Astrocyte (in vitro differentiated cells and primary cell): ENCODE measurements around the gene CCDC12. TPM values are rescaled to one million over a fixed set of nuclear protein-coding genes. Genes with fewer than 3 reads are reported as not detected.

ENCODE experiments used
- DNase-seq: peaks from one replicate; pipeline ENCODE4 v3.0.0-alpha.2; 2010; ENCODE audit warnings: low read depth
- FAIRE-seq: peaks from 2 replicates; lab custom pipeline; 2011; peaks lifted over from hg19 to GRCh38; lab: Jason Lieb, UNC
- H2AFZ ChIP-seq: 2 replicates; pipeline ENCODE4 v1.6.0; 2012; ENCODE audit warnings: low read depth, low read length, inconsistent platforms
- H3K27ac ChIP-seq: 2 replicates; pipeline ENCODE4 v1.5.1; 2011; ENCODE audit warnings: low read depth, low read length, inconsistent platforms
- H3K27me3 ChIP-seq: 2 replicates; pipeline ENCODE4 v1.6.0; 2011; ENCODE audit warnings: low read length, inconsistent platforms; ENCODE audit not compliant: insufficient read depth
- H3K36me3 ChIP-seq: 2 replicates; pipeline ENCODE4 v1.5.1; 2011; ENCODE audit warnings: low read length, inconsistent platforms; ENCODE audit not compliant: insufficient read depth
- H3K4me1 ChIP-seq: 2 replicates; pipeline ENCODE4 v1.5.1; 2011; ENCODE audit warnings: low read length, inconsistent platforms; ENCODE audit not compliant: insufficient read depth
- H3K4me2 ChIP-seq: 2 replicates; pipeline ENCODE4 v1.6.0; 2012; ENCODE audit warnings: low read length, inconsistent platforms
- H3K4me3 ChIP-seq: 2 replicates; pipeline ENCODE4 v1.5.1; 2011; ENCODE audit warnings: low read depth, mild to moderate bottlenecking, low read length, inconsistent platforms; ENCODE audit not compliant: insufficient read depth
- H3K79me2 ChIP-seq: 2 replicates; pipeline ENCODE4 v1.6.0; 2012; ENCODE audit warnings: mild to moderate bottlenecking, low read length, inconsistent platforms; ENCODE audit not compliant: insufficient read depth
- H3K9ac ChIP-seq: 2 replicates; pipeline ENCODE4 v1.6.0; 2012; ENCODE audit warnings: mild to moderate bottlenecking, low read length, inconsistent platforms
- H3K9me3 ChIP-seq: 2 replicates; pipeline ENCODE4 v1.5.1; 2012; ENCODE audit warnings: low read depth, mild to moderate bottlenecking, low read length, inconsistent platforms; ENCODE audit not compliant: insufficient read depth
- H4K20me1 ChIP-seq: 2 replicates; pipeline ENCODE4 v1.6.0; 2012; ENCODE audit warnings: low read length, inconsistent platforms; ENCODE audit not compliant: insufficient read depth
- H3K27ac Mint-ChIP-seq: one replicate; pipeline ENCODE4 v1.8.0; 2021; ENCODE audit warnings: mild to moderate bottlenecking, mixed read lengths; ENCODE audit not compliant: unreplicated experiment
- H3K27me3 Mint-ChIP-seq: one replicate; pipeline ENCODE4 v1.8.0; 2021; ENCODE audit warnings: low read depth, mixed read lengths; ENCODE audit not compliant: unreplicated experiment
- H3K36me3 Mint-ChIP-seq: one replicate; pipeline ENCODE4 v1.8.0; 2021; ENCODE audit warnings: low read depth, mixed read lengths; ENCODE audit not compliant: unreplicated experiment
- H3K4me1 Mint-ChIP-seq: one replicate; pipeline ENCODE4 v1.8.0; 2021; ENCODE audit warnings: low read depth, mixed read lengths; ENCODE audit not compliant: unreplicated experiment
- H3K4me3 Mint-ChIP-seq: one replicate; pipeline ENCODE4 v1.8.0; 2021; ENCODE audit warnings: mild to moderate bottlenecking, moderate library complexity, mixed read lengths; ENCODE audit not compliant: unreplicated experiment
- H3K9me3 Mint-ChIP-seq: one replicate; pipeline ENCODE4 v1.8.0; 2021; ENCODE audit warnings: mild to moderate bottlenecking, mixed read lengths; ENCODE audit not compliant: unreplicated experiment
- EZH2 ChIP-seq: IDR thresholded peaks from 2 replicates; pipeline ENCODE4 v1.6.1; 2012; ENCODE audit warnings: mild to moderate bottlenecking, low read length, inconsistent platforms; ENCODE audit not compliant: insufficient read depth
- total RNA-seq: library from RNA; stranded (reverse); gene quantifications from 2 replicates; pipeline ENCODE4 v1.2.1, GENCODE V29; 2021
- TF ChIP-seq, protein P1 (sequence below): IDR thresholded peaks from 2 replicates; pipeline ENCODE4 v1.5.1; 2011; ENCODE audit warnings: low read depth, mild to moderate bottlenecking, inconsistent platforms, low read length, moderate library complexity; ENCODE audit not compliant: insufficient read depth

Gene CCDC12
- total RNA-seq, 1 donor from 2014 or later = 29.0 TPM

- Mint-ChIP-seq H3K9me3 (no peaks in the 10 kb centered on the region), H3K27me3 (peaks cover under 1% of the 10 kb centered on the region), H3K36me3 (peaks cover 6% of the 10 kb centered on the region), H3K27ac (no peak overlapping the region), H3K4me1 (peaks cover 14% of the 10 kb centered on the region), H3K4me3 (no peak overlapping the region)
- no peak overlapping the region for H3K4me3 ChIP-seq
- peaks cover 10% of the 10 kb centered on the region for H3K4me1 ChIP-seq
- no peak overlapping the region for H3K4me2 ChIP-seq
- H3K9me3 ChIP-seq = no peaks in the 10 kb centered on the region
- H2AFZ ChIP-seq = no peak overlapping the region
- FAIRE-seq (no peak), DNase-seq (no peak)
- no peaks in the 10 kb centered on the region for H3K79me2 ChIP-seq
- no peaks in the 10 kb centered on the region for H3K27me3 ChIP-seq
- TF ChIP-seq, protein P1, sequence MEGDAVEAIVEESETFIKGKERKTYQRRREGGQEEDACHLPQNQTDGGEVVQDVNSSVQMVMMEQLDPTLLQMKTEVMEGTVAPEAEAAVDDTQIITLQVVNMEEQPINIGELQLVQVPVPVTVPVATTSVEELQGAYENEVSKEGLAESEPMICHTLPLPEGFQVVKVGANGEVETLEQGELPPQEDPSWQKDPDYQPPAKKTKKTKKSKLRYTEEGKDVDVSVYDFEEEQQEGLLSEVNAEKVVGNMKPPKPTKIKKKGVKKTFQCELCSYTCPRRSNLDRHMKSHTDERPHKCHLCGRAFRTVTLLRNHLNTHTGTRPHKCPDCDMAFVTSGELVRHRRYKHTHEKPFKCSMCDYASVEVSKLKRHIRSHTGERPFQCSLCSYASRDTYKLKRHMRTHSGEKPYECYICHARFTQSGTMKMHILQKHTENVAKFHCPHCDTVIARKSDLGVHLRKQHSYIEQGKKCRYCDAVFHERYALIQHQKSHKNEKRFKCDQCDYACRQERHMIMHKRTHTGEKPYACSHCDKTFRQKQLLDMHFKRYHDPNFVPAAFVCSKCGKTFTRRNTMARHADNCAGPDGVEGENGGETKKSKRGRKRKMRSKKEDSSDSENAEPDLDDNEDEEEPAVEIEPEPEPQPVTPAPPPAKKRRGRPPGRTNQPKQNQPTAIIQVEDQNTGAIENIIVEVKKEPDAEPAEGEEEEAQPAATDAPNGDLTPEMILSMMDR = no peak
- TF ChIP-seq EZH2 = no peak
- no peak overlapping the region for H3K9ac ChIP-seq
- H4K20me1 ChIP-seq = no peaks in the 10 kb centered on the region
- H3K27ac ChIP-seq = no peak overlapping the region
- peaks cover 9% of the 10 kb centered on the region for H3K36me3 ChIP-seq
These were observed 34.4 kb upstream of the CCDC12 start for GRCh38 chr3:47010910-47011309.

- Histone ChIP-seq H3K4me3 (peak overlapping the region; percentile 64), H3K9me3 (no peaks in the 10 kb centered on the region), H3K79me2 (no peaks in the 10 kb centered on the region), H3K27ac (peak overlapping the region; percentile 89), H3K36me3 (peaks cover 9% of the 10 kb centered on the region), H3K27me3 (no peaks in the 10 kb centered on the region), H2AFZ (peak overlapping the region; percentile 79), H3K9ac (peak overlapping the region; percentile 85), H3K4me1 (peaks cover 10% of the 10 kb centered on the region), H4K20me1 (no peaks in the 10 kb centered on the region), H3K4me2 (peak overlapping the region; percentile 87)
- Mint-ChIP-seq H3K4me3 (no peak overlapping the region), H3K4me1 (peaks cover 10% of the 10 kb centered on the region), H3K36me3 (peaks cover 8% of the 10 kb centered on the region), H3K27ac (peak overlapping the region; percentile 62), H3K27me3 (peaks cover 1% of the 10 kb centered on the region), H3K9me3 (no peaks in the 10 kb centered on the region)
- FAIRE-seq = no peak
- DNase-seq = no peak
- TF ChIP-seq EZH2 = no peak
- TF ChIP-seq, protein P1 = no peak
These were observed 33.7 kb upstream of the CCDC12 start for GRCh38 chr3:47010111-47010712.
